ENCODE measurements around the gene IPO5. TPM values are rescaled to one million over a fixed set of nuclear protein-coding genes. Genes with fewer than 3 reads are reported as not detected.

IPO5 gene
- total RNA-seq, 1 experiment from 2014 or later: 301 TPM

DNA sequence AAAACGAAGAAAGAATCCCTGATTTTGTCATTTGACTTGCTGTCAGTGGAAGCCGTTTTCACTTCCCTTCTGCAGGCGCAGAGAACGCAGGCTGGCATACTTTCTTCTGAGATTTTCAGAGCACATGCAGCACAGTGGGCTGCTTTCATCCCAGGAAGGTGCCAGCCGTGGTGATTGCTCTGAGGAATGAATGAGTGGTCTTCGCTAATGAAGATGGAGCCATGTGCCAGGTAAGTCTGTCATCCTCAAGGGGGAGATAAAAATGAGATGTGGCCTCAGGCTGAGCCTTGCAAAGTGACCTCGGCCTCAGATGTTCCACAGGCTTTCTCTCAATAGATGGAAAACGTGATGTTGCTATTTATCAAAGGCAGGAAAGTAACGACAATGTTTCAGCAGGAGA lies 94.8 kb downstream of the IPO5 start:
- DNase-seq (ENCODE audit: low spot score) (no peak), ATAC-seq (peak; percentile 32; the same call in 1 of the 2 replicates)
- Mint-ChIP-seq H3K36me3 (peaks cover 3% of the 10 kb centered on the region), H3K4me1 (peaks cover 7% of the 10 kb centered on the region), H3K27me3 (ENCODE audit: low read depth) (no peaks in the 10 kb centered on the region; the same call in 1 of the 2 replicates), H3K27ac (no peak overlapping the region), H3K4me3 (no peak overlapping the region), H3K9me3 (peaks cover 5% of the 10 kb centered on the region)
- TF ChIP-seq MXD4 (CRISPR knock-in tag; IDR thresholded peaks at IDR 0.05; ENCODE audit: borderline replicate concordance) (no peak), OVOL2 (CRISPR knock-in tag; IDR thresholded peaks at IDR 0.05; ENCODE audit: borderline replicate concordance) (no peak), MYBL2 (CRISPR knock-in tag; IDR thresholded peaks at IDR 0.05) (no peak), ZNF263 (CRISPR knock-in tag; IDR thresholded peaks at IDR 0.05; ENCODE audit: low read depth) (no peak), TP53 (CRISPR knock-in tag; IDR thresholded peaks at IDR 0.05) (no peak), GABPB1 (CRISPR knock-in tag; IDR thresholded peaks at IDR 0.05) (no peak), ZNF416 (CRISPR knock-in tag; IDR thresholded peaks at IDR 0.05) (no peak), CREM (CRISPR knock-in tag; IDR thresholded peaks at IDR 0.05) (no peak), NR2C2 (CRISPR knock-in tag; IDR thresholded peaks at IDR 0.05) (no peak), CREB1 (CRISPR knock-in tag; IDR thresholded peaks at IDR 0.05) (no peak), ATF1 (CRISPR knock-in tag; IDR thresholded peaks at IDR 0.05) (no peak), RORB (CRISPR knock-in tag; IDR thresholded peaks at IDR 0.05) (no peak), EMX1 (CRISPR knock-in tag; IDR thresholded peaks at IDR 0.05) (no peak)
- TF ChIP-seq, protein P1, sequence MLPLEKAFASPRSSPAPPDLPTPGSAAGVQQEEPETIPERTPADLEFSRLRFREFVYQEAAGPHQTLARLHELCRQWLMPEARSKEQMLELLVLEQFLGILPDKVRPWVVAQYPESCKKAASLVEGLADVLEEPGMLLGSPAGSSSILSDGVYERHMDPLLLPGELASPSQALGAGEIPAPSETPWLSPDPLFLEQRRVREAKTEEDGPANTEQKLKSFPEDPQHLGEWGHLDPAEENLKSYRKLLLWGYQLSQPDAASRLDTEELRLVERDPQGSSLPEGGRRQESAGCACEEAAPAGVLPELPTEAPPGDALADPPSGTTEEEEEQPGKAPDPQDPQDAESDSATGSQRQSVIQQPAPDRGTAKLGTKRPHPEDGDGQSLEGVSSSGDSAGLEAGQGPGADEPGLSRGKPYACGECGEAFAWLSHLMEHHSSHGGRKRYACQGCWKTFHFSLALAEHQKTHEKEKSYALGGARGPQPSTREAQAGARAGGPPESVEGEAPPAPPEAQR (CRISPR knock-in tag; IDR thresholded peaks at IDR 0.05): no peak
- TF ChIP-seq, protein P2, sequence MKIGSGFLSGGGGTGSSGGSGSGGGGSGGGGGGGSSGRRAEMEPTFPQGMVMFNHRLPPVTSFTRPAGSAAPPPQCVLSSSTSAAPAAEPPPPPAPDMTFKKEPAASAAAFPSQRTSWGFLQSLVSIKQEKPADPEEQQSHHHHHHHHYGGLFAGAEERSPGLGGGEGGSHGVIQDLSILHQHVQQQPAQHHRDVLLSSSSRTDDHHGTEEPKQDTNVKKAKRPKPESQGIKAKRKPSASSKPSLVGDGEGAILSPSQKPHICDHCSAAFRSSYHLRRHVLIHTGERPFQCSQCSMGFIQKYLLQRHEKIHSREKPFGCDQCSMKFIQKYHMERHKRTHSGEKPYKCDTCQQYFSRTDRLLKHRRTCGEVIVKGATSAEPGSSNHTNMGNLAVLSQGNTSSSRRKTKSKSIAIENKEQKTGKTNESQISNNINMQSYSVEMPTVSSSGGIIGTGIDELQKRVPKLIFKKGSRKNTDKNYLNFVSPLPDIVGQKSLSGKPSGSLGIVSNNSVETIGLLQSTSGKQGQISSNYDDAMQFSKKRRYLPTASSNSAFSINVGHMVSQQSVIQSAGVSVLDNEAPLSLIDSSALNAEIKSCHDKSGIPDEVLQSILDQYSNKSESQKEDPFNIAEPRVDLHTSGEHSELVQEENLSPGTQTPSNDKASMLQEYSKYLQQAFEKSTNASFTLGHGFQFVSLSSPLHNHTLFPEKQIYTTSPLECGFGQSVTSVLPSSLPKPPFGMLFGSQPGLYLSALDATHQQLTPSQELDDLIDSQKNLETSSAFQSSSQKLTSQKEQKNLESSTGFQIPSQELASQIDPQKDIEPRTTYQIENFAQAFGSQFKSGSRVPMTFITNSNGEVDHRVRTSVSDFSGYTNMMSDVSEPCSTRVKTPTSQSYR (CRISPR knock-in tag; IDR thresholded peaks at IDR 0.05): no peak
- TF ChIP-seq, protein P3, sequence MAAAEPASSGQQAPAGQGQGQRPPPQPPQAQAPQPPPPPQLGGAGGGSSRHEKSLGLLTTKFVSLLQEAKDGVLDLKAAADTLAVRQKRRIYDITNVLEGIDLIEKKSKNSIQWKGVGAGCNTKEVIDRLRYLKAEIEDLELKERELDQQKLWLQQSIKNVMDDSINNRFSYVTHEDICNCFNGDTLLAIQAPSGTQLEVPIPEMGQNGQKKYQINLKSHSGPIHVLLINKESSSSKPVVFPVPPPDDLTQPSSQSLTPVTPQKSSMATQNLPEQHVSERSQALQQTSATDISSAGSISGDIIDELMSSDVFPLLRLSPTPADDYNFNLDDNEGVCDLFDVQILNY (CRISPR knock-in tag; IDR thresholded peaks at IDR 0.05): no peak
- TF ChIP-seq, protein P4, sequence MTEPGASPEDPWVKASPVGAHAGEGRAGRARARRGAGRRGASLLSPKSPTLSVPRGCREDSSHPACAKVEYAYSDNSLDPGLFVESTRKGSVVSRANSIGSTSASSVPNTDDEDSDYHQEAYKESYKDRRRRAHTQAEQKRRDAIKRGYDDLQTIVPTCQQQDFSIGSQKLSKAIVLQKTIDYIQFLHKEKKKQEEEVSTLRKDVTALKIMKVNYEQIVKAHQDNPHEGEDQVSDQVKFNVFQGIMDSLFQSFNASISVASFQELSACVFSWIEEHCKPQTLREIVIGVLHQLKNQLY (CRISPR knock-in tag; IDR thresholded peaks at IDR 0.05): no peak
- TF ChIP-seq, protein P5, sequence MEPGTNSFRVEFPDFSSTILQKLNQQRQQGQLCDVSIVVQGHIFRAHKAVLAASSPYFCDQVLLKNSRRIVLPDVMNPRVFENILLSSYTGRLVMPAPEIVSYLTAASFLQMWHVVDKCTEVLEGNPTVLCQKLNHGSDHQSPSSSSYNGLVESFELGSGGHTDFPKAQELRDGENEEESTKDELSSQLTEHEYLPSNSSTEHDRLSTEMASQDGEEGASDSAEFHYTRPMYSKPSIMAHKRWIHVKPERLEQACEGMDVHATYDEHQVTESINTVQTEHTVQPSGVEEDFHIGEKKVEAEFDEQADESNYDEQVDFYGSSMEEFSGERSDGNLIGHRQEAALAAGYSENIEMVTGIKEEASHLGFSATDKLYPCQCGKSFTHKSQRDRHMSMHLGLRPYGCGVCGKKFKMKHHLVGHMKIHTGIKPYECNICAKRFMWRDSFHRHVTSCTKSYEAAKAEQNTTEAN (CRISPR knock-in tag; IDR thresholded peaks at IDR 0.05): no peak
- TF ChIP-seq, protein P6, sequence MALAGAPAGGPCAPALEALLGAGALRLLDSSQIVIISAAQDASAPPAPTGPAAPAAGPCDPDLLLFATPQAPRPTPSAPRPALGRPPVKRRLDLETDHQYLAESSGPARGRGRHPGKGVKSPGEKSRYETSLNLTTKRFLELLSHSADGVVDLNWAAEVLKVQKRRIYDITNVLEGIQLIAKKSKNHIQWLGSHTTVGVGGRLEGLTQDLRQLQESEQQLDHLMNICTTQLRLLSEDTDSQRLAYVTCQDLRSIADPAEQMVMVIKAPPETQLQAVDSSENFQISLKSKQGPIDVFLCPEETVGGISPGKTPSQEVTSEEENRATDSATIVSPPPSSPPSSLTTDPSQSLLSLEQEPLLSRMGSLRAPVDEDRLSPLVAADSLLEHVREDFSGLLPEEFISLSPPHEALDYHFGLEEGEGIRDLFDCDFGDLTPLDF (CRISPR knock-in tag; IDR thresholded peaks at IDR 0.05): no peak
- TF ChIP-seq, protein P7, sequence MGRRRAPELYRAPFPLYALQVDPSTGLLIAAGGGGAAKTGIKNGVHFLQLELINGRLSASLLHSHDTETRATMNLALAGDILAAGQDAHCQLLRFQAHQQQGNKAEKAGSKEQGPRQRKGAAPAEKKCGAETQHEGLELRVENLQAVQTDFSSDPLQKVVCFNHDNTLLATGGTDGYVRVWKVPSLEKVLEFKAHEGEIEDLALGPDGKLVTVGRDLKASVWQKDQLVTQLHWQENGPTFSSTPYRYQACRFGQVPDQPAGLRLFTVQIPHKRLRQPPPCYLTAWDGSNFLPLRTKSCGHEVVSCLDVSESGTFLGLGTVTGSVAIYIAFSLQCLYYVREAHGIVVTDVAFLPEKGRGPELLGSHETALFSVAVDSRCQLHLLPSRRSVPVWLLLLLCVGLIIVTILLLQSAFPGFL (CRISPR knock-in tag; IDR thresholded peaks at IDR 0.05; ENCODE audit: borderline replicate concordance): no peak
- CTCF ChIA-PET: no interaction called here
- POLR2A ChIA-PET: no interaction called here

Data from WTC11 (cell line).